Stimulated activated CD8-positive, alpha-beta memory T cell treated with anti-CD3 and anti-CD28 coated beads, Interleukin-15, amount 100 ng/mL, for 1 hour (primary cell): Measurements from ENCODE around the gene BSPRY.
"Not testable (repeated sequence)": the region's sequence is repeated elsewhere in the genome, so short reads cannot be mapped to it uniquely, and the experiment has no call there.

Experiments used
- DNase-seq: peaks from one replicate; pipeline ENCODE4 v3.0.0-alpha.2; 2020; ENCODE audit warnings: low read depth

BSPRY gene

GRCh38 chr9:113341712-113342410 is 7.5 kb upstream of the BSPRY start:
- no peak for DNase-seq

- no peak for DNase-seq
These were observed 5.6 kb upstream of the BSPRY start for GRCh38 chr9:113343732-113344231.

GRCh38 chr9:113345190-113345589 is 4.2 kb upstream of the BSPRY start:
- DNase-seq, result no peak

GRCh38 chr9:113345671-113346070 is 3.7 kb upstream of the BSPRY start:
- no peak for DNase-seq

- DNase-seq, result no peak
These were observed 904 bp upstream of the BSPRY start for GRCh38 chr9:113348437-113348836.

- DNase-seq, result no peak
These were observed 286 bp upstream of the BSPRY start for GRCh38 chr9:113349066-113349444.

GRCh38 chr9:113350107-113350661 is 843 bp downstream of the BSPRY start:
- no peak for DNase-seq

GRCh38 chr9:113350937-113351336 is 1.6 kb downstream of the BSPRY start:
- no peak for DNase-seq

- no peak for DNase-seq
These were observed 2.7 kb downstream of the BSPRY start for GRCh38 chr9:113352006-113352405.

- no peak for DNase-seq
These were observed 3.1 kb downstream of the BSPRY start for GRCh38 chr9:113352411-113352810.

- no peak for DNase-seq
These were observed 5.8 kb downstream of the BSPRY start for GRCh38 chr9:113355040-113355596.

- DNase-seq, result no peak
These were observed 7.4 kb downstream of the BSPRY start for GRCh38 chr9:113356686-113357292.

GRCh38 chr9:113359385-113359784 is 10.0 kb downstream of the BSPRY start:
- no peak for DNase-seq

- no peak for DNase-seq
These were observed 11.0 kb downstream of the BSPRY start for GRCh38 chr9:113360242-113360842.

GRCh38 chr9:113361304-113362018 is 12.1 kb downstream of the BSPRY start:
- DNase-seq, result no peak

- no peak for DNase-seq
These were observed 14.0 kb downstream of the BSPRY start for GRCh38 chr9:113363336-113363735.

- DNase-seq, result no peak
These were observed 15.6 kb downstream of the BSPRY start for GRCh38 chr9:113364951-113365350.

- DNase-seq, result not testable (repeated sequence)
These were observed 16.3 kb downstream of the BSPRY start for GRCh38 chr9:113365652-113366051.

- DNase-seq, result no peak
These were observed 19.1 kb downstream of the BSPRY start for GRCh38 chr9:113368348-113368981.

- DNase-seq, result no peak
These were observed 19.9 kb downstream of the BSPRY start for GRCh38 chr9:113368982-113369854.

- DNase-seq, result no peak
These were observed 20.5 kb downstream of the BSPRY start for GRCh38 chr9:113369855-113370140.
